OCI-LY7 (cell line): Measurements from ENCODE around the gene ABCC1.

Experiments
- EZH2phosphoT487 ChIP-seq: fragments of 200-600 bp; sonication (generic); IDR thresholded peaks from 2 replicates; pipeline ENCODE4 v1.6.1; 2018; ENCODE audit warnings: low read depth, borderline replicate concordance, mild to moderate bottlenecking, mixed run types, antibody characterized with exemption, low read length, moderate library complexity, mixed read lengths
- TF ChIP-seq, protein P1 (sequence below): fragments of 200-600 bp; sonication (generic); conservative IDR thresholded peaks from 2 replicates; pipeline ENCODE4 v1.5.1; 2014; ENCODE audit warnings: mild to moderate bottlenecking, antibody characterized with exemption, low read length, moderate library complexity, mixed read lengths

DNA sequence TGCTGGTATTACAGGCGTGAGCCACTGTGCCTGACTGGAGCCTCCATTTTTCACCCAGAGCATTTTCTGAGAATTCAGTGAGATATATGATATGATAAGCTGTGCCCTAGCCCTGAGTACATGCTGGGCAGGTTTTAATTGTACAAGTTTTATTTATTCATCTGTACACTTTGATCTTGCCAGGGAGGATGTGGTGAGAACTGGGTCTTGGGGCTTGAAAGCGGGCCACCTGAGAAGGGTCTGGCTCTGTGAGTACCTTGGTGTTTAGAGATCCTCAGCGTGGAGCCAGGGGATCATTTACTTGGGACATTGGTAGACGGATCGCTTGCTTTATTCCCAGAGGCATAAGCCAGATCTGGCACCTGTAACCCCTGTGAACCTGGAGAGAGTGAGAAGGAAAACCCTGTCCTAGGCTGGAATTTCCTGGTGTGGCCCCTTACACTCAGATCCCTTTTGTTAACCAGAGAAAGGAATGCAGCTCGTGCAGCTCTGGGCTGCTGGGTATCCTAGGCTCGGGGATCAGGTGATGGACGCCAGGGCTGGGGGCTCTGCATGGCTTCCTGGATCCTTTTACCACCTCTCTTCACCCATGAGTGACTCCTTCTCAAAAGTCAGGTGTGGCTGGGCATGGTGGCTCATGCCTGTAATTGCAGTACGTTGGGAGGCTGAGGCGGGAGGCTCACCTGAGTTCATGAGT lies 91.9 kb downstream of the ABCC1 start:
- TF ChIP-seq, protein P1, sequence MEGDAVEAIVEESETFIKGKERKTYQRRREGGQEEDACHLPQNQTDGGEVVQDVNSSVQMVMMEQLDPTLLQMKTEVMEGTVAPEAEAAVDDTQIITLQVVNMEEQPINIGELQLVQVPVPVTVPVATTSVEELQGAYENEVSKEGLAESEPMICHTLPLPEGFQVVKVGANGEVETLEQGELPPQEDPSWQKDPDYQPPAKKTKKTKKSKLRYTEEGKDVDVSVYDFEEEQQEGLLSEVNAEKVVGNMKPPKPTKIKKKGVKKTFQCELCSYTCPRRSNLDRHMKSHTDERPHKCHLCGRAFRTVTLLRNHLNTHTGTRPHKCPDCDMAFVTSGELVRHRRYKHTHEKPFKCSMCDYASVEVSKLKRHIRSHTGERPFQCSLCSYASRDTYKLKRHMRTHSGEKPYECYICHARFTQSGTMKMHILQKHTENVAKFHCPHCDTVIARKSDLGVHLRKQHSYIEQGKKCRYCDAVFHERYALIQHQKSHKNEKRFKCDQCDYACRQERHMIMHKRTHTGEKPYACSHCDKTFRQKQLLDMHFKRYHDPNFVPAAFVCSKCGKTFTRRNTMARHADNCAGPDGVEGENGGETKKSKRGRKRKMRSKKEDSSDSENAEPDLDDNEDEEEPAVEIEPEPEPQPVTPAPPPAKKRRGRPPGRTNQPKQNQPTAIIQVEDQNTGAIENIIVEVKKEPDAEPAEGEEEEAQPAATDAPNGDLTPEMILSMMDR, result no peak
- TF ChIP-seq EZH2phosphoT487, result no peak
